ENCODE results near the gene PKD2. TPM values are rescaled to one million over a fixed set of nuclear protein-coding genes. Genes with fewer than 3 reads are reported as not detected.

PKD2 gene
- total and polyA plus RNA-seq, 2 of the 13 experiments (the other 11 are each of a cell fraction or from before 2014, with no cell fraction given): 5.6 to 9.1 TPM

DNA sequence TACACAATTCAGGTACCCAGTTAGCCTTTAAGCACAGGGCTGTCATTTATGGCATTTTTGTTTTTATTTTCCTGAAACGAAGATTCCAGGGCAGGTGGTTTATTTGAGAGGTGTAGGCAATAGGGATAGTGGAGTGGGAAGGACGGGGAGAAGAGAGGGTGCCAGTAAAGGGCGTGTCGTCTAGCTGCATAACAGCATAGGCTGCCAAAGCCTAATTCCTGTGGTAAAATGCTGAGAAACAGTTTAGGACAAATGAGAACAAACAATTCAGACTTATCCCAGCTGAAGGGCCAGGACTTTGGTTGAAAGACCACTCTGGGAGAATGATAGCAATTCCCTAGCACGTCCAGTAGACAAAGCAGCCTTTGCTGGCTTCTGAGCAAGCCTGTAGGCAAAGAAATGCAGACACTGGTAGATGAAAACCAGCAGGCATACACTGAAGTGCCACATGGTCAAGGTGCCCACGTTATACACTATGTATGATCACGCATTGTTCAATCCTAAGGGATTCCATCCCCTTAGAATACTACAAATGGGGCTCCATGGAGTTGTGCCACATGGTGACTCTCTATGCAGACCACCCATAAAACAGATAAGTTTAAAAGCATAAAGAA lies 70.6 kb downstream of the PKD2 start:
- ATAC-seq: no peak
- no peak for TF ChIP-seq SKIL (CRISPR knock-in tag; IDR thresholded peaks at IDR 0.05; ENCODE audit: borderline replicate concordance)
- no peak for TF ChIP-seq PHF5A (CRISPR knock-in tag; IDR thresholded peaks at IDR 0.05; ENCODE audit: low read depth, unreplicated experiment)
- no peak for TF ChIP-seq ZNF564 (CRISPR knock-in tag; IDR thresholded peaks at IDR 0.05)
- TF ChIP-seq KAT2B (IDR thresholded peaks at IDR 0.05; ENCODE audit: borderline replicate concordance, low read depth, low read length): no peak
- TF ChIP-seq, protein P1, sequence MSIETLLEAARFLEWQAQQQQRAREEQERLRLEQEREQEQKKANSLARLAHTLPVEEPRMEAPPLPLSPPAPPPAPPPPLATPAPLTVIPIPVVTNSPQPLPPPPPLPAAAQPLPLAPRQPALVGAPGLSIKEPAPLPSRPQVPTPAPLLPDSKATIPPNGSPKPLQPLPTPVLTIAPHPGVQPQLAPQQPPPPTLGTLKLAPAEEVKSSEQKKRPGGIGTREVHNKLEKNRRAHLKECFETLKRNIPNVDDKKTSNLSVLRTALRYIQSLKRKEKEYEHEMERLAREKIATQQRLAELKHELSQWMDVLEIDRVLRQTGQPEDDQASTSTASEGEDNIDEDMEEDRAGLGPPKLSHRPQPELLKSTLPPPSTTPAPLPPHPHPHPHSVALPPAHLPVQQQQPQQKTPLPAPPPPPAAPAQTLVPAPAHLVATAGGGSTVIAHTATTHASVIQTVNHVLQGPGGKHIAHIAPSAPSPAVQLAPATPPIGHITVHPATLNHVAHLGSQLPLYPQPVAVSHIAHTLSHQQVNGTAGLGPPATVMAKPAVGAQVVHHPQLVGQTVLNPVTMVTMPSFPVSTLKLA (IDR thresholded peaks at IDR 0.05): no peak
- no peak for TF ChIP-seq EED (CRISPR knock-in tag; IDR thresholded peaks at IDR 0.05)
- no peak for TF ChIP-seq SRSF1 (optimal IDR thresholded peaks at IDR 0.05; ENCODE audit: low read depth, low read length)
- no peak for TF ChIP-seq UBTF (CRISPR knock-in tag; IDR thresholded peaks at IDR 0.05)
- TF ChIP-seq, protein P2, sequence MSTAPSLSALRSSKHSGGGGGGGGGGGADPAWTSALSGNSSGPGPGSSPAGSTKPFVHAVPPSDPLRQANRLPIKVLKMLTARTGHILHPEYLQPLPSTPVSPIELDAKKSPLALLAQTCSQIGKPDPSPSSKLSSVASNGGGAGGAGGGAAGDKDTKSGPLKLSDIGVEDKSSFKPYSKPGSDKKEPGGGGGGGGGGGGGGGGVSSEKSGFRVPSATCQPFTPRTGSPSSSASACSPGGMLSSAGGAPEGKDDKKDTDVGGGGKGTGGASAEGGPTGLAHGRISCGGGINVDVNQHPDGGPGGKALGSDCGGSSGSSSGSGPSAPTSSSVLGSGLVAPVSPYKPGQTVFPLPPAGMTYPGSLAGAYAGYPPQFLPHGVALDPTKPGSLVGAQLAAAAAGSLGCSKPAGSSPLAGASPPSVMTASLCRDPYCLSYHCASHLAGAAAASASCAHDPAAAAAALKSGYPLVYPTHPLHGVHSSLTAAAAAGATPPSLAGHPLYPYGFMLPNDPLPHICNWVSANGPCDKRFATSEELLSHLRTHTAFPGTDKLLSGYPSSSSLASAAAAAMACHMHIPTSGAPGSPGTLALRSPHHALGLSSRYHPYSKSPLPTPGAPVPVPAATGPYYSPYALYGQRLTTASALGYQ (CRISPR knock-in tag; IDR thresholded peaks at IDR 0.05): no peak
- no peak for TF ChIP-seq ZMAT3 (CRISPR knock-in tag; conservative IDR thresholded peaks at IDR 0.05)
- no peak for TF ChIP-seq ZNF775 (CRISPR knock-in tag; IDR thresholded peaks at IDR 0.05; ENCODE audit: borderline replicate concordance)
- no peak for TF ChIP-seq ZNF333 (CRISPR knock-in tag; IDR thresholded peaks at IDR 0.05; ENCODE audit: borderline replicate concordance)
- TF ChIP-seq PCBP2 (optimal IDR thresholded peaks at IDR 0.05; ENCODE audit: low read depth, low read length, poor library complexity, severe bottlenecking): no peak
- TF ChIP-seq CCDC6 (CRISPR knock-in tag; IDR thresholded peaks at IDR 0.05): no peak
- no peak for TF ChIP-seq CREM (IDR thresholded peaks at IDR 0.05)
- no peak for TF ChIP-seq CREM (CRISPR knock-in tag; IDR thresholded peaks at IDR 0.05)

More for the DNA sequence above, 70.6 kb downstream of the PKD2 start:
- Histone ChIP-seq H3K9me3 (ENCODE audit: low read length) (no peaks in the 10 kb centered on the region), H3K79me2 (ENCODE audit: insufficient read depth, low read length) (no peaks in the 10 kb centered on the region), H3K36me3 (replicated peaks in 1 of 2; ENCODE audit: control insufficient read depth in 1 of 2, insufficient read depth in 2 of 2, low read length in 2 of 2) (peaks cover 2 to 18% of the 10 kb centered on the region in 2 experiments; a peak in 4 of 5 replicates), H3K9ac (ENCODE audit: insufficient read depth, low read depth, low read length) (no peak overlapping the region), H3K27ac (ENCODE audit: extremely low read length, insufficient read depth, low read length) (no peak overlapping the region), H3K4me3 (replicated peaks in 1 of 3; ENCODE audit: insufficient read depth in 1 of 3, low read depth in 2 of 3, low read length in 3 of 3) (no peak overlapping the region), H2AFZ (ENCODE audit: low read length) (no peak overlapping the region), H3K4me2 (ENCODE audit: low read depth, low read length) (no peak overlapping the region), H3K4me1 (ENCODE audit: insufficient read depth, low read length) (peaks cover 8% of the 10 kb centered on the region; the same call in 1 of the 2 replicates), H4K20me1 (ENCODE audit: insufficient read depth, low read length) (no peaks in the 10 kb centered on the region), H3K27me3 (ENCODE audit: control insufficient read depth in 1 of 2, insufficient read depth in 2 of 2, low read length in 2 of 2) (no peaks in the 10 kb centered on the region)
- ChIA-PET POLR2A (no interaction called here), CTCF (ENCODE audit: low intra/inter-chr PET ratio, low total read pairs) (no interaction called here)
- DNase-seq (ENCODE audit: low spot score) (no peak), FAIRE-seq (no peak)
- BruUV-seq (replicated peaks): no TSS peak
- intact Hi-C loops (cut with micrococcal nuclease; ENCODE audit: unreplicated experiment) (no loop called here), in situ Hi-C loops (cut with HindIII; ENCODE audit: extremely low pct_ligation_motif_present, low pct_unique_long_range_greater_than_20kb) (no loop called here)
- WGBS (ENCODE audit: low lambda C conversion rate): 95% methylated on average over 6 of the region's 7 CpGs

Measured in HepG2 (cell line).